GM21528 (cell line): Measurements from ENCODE around the gene USP40.

ENCODE experiments used
- ATAC-seq: cut with Tn5 transposase; IDR thresholded peaks from one replicate; pipeline ENCODE4 v1.9.1; 2021; ENCODE audit warnings: mild to moderate bottlenecking, moderate library complexity; ENCODE audit not compliant: unreplicated experiment, low FRiP score

USP40 gene

DNA sequence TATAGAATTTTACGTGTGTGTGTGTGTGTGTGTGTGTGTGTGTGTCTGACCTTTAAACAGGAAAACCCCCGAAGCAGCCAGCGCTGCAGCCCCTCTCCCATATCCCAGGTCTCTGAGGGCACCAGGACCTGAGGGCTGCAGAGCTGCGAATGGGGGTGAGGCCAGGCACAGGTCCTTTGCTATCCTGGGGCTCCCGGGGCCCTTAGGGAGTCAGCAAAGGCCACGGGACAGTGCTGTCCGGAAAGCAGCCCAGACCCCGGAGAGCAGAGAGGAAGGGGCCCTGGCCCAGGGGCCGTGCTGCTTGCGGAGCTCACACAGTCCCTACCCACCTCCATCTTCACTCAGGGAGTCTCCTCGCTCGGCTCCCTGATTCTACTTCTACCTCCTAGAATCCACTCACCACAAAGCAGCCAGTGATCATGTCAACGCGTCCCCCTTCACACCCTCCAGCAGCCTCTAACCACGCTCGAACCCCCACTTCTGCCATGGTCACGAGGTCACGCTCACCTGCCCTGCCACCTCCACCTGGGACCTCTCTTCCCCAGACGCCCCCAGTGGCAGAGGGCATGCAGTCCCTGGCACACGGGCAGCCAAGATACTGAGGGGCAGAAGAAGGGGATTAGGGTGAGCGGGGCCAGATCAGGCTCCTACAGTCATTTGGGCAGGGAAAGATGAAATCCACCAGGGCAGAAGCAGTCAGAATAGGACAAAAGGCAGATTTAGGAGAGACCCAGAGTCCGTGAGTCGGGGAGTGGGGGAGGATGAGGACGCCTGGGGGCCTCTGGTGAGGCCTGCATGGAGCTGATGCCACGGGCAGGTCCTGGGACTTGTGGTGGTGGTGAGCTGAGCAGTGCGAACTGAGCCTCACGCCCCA, 86.7 kb downstream of the USP40 start:
- ATAC-seq, result no peak

DNA sequence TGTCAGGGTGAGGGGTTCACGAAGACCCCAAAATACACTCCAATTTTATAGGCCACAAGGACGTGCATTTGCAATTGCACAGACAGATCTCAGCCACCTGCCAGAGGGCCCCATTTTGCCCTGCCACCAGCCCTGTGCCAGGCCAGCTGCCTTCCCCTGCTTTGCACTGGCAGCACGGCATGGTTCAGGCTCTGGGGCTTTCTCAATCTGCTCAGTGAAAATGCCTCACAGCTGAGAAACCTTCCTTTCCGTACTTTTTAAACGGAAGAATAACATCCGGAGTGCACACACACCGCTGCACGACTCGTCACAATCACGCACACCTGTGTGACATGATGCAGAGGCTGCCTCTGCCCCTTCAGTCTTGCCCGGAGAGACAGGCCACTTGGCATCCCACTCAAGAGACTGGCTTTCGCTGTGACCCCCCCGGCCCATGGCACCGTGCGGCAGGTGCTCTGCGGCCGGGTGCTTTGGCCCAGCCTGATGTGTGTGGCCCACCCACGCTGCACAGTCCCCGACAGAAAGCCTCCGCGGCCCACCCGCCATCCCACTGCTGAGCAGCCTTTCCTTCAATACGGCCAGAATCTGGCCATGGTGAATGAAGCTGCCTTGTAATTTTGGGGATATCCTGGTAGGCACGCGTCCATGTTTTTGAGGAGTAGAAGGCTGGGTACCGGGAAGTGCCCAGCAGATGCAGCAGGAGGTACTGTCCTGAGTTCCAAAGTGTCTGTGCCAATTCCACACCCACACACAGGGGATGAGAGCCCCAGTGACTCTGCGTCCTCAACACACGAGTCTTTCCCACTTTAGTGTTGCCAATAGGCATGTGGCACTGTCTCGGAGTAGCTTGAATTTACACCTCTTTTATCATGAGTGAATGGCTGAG, 88.8 kb downstream of the USP40 start:
- ATAC-seq, result no peak

DNA sequence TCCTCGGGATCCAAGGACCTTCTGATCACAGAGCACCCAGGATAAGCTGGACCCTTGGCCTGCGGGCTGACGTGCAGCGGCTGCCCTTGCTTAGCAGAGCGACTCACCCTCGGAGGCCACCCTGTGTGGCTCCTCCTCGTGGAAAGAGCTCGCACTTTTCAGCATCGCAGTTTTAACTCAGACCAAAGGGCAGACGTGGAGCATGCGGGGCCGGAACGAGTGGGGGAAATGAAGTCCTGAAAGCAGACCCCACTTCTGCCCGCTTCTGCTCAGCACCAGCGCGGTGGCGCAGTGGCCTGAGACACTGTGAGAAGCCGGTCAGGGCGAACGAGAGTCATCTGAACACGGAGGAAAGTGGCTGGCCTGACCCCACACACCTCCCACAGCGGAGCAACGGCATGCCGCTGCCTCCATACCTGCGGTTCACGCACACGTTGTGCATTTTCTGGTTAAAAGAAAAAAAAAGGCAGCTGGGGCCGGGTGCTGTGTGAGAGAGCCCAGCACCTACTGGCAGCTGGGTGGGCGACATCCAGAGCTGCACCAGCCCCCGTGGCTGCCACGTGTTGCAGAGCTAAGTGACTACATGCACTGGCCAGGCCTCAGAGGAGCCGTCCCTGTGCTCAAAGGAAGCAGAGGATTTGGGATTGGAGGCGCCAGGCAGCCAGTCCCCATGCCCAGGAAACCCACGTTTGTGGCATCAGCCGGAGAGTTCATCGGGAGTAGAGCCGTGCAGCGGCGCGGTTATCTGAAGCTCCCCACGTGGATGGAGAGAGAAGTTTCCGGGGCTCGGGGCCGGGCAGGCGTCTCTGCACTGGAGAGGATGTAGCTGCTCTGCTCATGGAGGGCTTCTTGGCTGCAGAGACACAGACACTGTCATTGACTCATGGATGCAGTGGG, 89.7 kb downstream of the USP40 start:
- ATAC-seq, result no peak

DNA sequence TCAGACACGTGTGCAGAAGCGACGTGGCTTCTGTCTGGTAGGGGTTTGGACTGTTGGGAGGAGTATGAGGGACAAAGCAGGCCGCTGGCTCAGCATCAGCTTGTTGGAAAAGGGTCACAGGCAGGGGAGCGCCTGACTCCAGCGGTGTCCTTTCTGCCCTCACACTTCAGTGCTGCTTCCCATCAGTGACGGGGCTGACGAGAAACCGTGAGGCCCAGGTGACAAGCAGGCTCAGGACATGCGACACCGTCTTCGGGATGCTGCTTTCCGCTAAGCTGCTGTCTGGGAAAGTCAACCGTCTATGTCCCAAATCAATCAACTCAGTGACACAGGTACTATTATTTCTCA, 90.5 kb downstream of the USP40 start:
- ATAC-seq, result no peak

DNA sequence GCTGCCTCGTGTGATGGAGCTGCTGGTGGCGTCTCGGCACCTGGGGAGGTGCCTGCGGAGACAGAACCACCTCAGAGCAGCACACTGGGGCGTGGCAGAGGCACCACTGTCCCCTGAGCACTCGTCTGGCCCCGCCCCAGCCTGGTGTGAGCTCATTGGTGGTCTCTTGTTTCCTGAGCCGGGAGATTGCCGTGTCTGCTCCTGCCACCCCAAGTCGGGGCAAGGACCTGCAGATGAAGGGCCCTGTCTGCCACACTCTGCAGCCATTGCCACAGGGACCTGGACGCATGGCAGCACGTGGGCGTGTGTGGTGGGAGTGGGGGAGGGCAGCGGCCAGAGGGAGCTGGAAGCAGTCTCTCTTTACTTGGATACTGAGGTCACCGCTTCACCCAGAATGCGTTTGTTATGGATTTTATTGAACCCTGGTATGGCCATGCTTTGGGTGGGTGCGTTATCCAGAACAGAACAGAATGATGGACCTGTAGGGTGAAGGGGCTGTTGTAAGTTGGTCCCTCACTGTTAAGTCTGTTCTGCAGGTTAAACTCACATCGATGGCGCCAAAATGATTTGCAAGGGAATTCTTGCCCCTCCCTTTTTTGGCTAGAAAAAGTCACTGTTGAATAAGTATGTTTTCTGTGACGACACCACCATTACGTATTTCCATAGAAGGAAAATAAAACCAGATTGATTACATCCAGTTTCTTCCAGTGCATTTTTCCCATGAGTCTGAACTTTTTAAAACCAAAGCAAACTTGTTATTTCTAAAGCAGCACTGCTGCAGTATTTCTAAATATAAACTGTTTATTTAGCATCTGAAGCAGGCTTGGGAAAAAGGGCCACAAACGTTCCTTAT, 92.0 kb downstream of the USP40 start:
- ATAC-seq, result no peak

DNA sequence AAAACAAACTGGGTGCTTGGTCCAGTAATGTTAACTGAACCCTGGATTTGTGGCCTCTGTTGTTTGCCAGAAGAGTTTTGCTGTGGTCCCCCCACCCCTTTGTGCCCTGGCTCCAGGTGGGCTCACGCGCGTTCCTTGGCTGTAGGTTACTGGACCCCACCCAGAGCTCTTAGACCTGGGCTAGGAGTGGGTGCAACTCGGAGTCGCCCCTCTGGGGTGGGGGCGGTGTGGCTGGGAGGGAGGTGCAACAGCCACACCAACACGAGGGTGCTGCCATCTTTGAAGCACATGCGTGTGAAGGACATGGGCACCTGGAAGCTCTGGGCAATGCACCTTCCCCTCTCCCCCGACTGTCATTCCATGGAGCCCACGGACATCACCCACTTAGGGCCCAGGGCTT, 92.7 kb downstream of the USP40 start:
- ATAC-seq, result no peak

DNA sequence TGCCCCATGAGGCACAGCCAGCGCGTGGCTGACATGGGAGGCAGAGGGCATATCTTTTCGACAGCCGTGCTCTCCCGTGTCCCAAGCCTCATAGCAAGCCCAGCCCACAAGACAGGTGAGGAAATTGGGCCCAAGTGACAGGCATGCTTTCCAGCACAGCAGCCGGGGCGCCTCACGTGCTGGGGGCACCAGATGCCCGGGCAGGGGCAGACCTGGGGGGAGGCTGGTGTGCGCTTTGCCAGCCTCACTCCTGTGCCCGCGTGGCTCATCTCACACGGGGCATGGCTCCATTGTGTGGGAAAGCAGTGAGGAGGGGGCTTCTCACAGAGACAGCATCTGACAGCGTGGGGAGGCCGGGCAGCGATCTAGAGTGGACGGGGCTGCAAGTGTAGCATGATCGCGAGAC, 93.2 kb downstream of the USP40 start:
- ATAC-seq, result no peak

DNA sequence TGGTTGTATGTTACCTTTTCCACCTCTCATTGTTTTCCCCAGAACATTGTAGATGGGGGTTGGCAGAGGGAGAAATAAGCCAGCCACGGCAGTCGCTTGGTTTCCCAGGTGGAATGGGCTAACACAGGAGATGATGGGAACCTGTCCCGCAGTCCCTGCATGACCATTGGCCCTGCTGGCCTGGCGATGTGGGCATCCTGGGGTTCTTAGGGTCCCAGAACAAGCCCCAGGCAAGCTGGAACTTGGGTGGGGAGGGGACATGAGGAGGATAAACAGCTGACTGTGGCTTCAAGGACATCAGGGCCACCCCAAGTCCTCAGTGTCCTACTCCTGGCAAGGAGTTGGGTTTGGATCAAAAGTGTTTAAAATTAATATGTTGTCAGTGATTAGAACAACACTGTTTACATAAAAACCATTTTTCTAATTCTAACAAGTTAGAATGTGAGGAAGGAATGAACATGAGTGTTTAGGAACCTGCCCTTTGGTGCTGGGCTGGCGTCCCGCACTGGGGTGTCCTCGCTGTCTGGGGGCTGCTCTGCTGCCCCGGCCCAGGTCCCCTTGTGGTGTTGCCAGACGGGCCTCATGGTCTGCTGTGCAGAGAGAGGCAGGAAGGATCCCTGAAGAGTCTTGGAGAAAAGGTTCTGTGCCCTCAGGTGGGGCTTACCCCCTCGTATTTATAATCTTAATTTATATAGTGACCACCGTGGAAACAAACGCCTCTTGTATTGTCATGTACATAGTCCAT, 95.1 kb downstream of the USP40 start:
- ATAC-seq, result no peak

DNA sequence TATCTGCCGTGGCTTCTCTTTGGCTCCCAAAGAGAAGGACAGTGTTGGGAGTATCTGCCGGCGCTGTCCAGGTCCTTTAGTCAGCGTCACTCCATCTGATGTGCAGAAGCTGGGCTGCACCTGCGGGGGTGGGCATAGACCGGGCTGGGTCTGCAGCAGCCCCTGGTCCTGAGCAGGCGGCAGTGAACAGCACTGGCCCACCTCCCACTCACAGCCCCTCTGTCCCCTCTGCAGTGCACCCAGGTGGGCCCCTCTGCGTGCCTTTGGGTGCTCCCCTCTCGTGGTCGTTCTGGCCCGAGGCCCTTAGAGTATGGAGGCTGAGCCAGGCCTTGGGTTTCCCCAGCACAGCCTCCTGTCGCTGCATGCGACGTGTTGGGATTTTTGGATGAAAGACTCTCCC, 95.7 kb downstream of the USP40 start:
- ATAC-seq, result no peak

DNA sequence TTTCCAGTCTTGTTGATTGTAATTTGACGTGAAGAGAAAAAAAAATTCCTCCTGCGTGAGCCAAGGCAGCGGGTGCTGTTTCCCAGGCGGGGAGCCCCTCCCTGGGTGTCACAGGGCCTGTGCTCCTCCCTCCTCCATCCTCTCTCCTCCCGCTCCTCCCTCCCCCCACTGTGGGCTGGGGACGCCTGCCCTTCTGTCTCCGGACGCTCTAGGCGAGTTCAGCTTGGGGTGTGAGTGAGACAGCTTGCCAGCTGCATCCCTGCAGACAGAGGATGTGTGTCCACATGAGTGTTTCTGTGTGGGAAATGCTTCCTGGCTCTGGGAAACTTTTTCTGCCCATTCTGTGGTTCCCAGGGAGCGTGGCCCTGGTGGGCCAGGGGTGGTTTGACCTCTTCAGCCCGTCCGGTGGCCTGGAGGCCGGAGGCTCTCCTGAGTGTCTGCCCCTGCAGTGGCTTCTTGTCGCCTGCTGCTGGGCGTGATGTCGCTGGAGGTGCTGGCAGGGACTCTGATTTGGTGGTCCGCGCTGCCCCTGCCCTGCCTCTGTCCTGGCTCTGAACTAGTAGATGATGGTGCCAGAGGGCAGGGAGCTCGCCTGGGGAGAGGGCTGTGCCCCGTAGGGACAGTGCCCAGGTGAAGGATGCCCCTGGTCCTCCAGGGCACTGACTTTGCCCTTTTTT, 96.4 kb downstream of the USP40 start:
- no peak for ATAC-seq

DNA sequence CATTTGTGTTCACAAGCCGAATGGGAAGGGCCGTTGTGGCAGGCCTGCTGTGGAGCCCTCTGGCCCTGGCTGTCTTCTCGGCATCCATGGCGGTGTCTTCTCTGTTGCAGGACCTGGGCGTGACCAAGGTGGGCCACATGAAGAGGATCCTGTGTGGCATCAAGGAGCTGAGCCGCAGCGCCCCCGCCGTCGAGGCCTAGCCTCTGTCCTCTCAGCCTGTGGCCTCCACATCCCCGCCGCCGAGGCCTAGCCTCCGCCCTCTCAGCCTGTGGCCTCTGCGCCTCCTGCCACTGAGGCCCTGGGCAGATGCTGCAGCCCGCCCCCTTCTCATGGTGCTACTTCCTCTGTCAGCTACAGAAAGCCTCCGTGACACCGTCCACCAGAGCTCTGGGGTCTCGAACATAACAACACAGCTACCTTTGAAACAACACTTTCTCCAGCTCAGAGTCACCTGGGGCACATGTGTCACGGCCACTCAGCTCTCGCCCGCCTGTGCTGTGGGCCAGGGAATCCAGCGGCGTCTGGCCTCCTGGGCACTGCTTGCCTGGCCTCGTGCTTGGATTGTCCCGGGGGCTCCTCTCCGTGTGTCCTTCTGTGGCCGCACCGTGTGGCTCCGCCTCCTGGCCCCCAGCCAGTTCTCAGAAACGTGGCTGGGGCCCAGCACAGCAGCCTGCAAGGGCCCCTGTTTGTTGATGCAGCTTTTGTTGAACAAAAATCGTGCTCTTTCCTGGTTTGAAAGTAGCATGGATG, 97.1 kb downstream of the USP40 start:
- ATAC-seq, result no peak

DNA sequence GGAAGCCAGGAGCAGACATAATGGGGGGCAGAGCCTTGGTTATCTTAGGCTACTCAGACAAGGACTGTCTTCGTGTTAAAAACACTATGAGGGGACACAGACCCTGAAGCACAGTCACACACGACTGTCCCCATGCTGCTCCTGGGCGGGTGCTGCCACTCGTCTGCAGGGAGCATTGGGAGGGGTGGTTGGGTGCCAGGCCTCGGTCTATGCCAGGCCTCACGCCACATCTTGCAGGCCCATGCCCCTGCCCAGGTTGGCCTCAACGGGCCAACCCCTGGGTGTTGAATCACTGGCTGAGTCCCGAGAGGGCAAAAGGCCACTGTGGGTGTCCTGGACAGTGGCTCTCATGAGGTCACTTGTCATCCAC, 97.9 kb downstream of the USP40 start:
- no peak for ATAC-seq

DNA sequence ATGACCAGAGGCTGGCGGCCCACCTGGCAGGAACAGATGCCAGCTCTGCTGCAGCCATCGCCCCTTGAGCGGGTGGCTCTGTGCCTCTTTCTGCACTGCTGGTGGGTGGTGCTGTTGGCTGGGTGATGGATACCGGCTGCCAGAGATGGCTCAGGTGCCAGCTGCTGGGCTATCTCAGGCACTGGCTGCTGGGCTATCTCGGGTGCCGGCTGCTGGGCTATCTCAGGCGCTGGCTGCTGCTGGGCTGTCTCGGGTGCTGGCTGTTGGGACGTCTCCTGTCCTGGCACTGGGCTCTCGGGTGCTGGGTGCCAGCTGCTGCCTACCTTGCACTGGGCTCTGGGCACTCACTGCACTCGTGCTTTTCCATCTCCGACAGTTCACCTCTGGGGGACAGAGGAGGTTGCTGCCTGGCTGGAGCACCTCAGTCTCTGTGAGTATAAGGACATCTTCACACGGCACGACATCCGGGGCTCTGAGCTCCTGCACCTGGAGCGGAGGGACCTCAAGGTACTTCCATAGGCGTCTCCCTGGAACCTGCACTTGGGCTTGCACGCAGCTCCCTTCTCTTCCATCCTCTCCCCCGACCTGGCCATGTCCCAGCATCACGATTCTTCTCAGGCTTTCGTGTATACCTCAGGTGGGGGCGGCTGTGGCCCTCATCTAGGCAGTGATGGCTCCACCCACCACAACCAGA, 98.4 kb downstream of the USP40 start:
- ATAC-seq, result no peak

DNA sequence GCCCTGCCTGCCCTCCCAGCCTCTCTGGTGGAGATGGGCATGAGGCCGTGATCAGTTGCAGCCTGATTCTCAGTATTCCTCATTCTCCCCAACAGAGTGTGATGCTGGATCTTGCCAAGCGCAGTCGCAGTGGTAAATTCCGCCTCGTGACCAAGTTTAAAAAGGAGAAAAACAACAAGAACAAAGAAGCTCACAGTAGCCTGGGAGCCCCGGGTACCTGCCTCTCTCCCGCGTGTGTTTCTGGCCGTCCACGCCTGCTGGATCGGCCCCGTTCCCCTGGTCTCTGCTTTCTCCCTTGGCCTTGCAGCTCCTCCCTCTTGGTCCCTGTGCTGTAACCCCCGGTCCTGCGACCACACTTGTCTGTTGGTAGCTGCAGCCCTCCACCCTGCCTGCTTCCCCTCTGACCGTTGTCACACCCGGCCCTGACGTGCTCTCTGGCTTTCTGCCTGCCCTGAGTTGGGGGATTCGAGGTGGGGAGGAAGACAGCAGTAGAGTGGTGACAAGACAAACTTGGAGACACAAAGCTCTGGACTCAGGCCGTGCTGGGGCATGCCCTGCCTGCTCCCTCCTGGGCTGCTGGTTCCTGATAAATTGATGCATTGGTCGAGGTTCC, 99.5 kb downstream of the USP40 start:
- ATAC-seq, result no peak

DNA sequence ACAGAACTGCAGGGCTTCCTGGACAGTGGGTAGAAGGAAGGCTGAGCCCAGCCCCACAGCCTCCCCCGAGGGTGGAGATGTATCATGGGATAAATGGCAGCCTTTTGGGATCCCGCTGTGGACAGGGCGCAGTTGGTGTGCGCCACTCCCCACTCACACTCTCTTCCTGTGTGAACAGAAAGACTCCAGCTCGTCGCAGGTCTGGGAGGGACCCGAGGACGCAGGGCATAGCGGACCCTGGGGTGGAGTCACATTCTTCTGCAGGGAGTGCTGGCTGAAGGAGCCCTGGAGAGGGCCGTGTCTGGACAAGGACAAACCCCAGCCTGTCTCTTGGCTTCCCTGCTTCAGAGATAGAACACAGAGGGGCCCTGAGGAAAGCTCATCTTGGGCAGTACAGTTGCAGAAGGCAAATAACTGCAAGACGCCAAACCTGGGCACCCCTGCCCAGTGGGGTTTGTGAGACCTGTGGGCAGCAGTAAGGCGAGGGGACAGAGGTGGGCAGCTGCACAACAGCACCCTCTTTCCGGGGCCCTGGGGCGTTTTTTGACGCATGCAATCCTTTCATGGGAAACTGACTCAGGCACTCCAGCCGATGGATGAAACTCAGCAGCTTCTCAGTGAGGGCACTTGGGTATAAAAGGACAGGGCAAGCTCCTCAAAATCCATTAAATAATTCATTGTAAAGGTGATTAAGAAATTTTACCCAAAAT, 101.9 kb downstream of the USP40 start:
- no peak for ATAC-seq

DNA sequence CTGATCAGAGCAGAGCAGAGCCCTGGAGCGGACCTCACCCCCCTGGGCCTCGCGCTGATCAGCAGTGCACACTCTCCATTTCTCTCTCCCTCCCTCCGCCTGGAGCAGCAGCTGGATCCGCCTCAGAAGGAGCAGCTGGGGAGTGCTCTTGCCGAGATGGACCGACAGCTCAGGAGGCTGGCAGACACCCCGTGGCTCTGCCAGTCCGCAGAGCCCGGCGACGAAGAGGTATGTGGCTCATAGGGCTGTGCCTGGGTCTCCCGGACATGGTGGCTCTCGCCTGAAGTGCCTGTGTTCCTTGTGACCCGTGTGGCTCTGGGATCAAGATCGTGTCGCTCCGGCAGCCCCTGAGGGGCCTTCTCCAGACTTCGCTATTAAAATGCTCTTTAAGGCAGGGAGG, 102.5 kb downstream of the USP40 start:
- ATAC-seq, result no peak
